ENCODE measurements around the gene PSMD8.
A peak's percentile ranks its signal among the peaks of the same experiment; 100 is the strongest.
"Not testable (repeated sequence)": the region's sequence is repeated elsewhere in the genome, so short reads cannot be mapped to it uniquely, and the experiment has no call there.

PSMD8 gene

GRCh38 chr19:38374332-38375097 is at the start of gene PSMD8:
Gene PSMD8, plus strand, starts transcription at chr19:38374571. Its CDS starts 31 bp downstream, at chr19:38374602.
- peak; percentile 98 for DNase-seq

- no peak for DNase-seq
These were observed 47.8 kb upstream of the PSMD8 start for GRCh38 chr19:38326591-38326990.

- no peak for DNase-seq
These were observed 44.7 kb upstream of the PSMD8 start for GRCh38 chr19:38329651-38330050.

GRCh38 chr19:38331728-38332127 is 42.6 kb upstream of the PSMD8 start:
- DNase-seq: no peak

- no peak for DNase-seq
These were observed 41.1 kb upstream of the PSMD8 start for GRCh38 chr19:38333245-38333644.

- peak; percentile 91 for DNase-seq
These were observed 38.3 kb upstream of the PSMD8 start for GRCh38 chr19:38335949-38336637.

GRCh38 chr19:38336638-38337359 is 37.6 kb upstream of the PSMD8 start:
- DNase-seq: peak; percentile 91

- DNase-seq: no peak
These were observed 37.1 kb upstream of the PSMD8 start for GRCh38 chr19:38337360-38337653.

GRCh38 chr19:38339011-38339410 is 35.4 kb upstream of the PSMD8 start:
- DNase-seq: not testable (repeated sequence)

GRCh38 chr19:38340927-38341326 is 33.4 kb upstream of the PSMD8 start:
- DNase-seq: no peak

GRCh38 chr19:38346837-38347236 is 27.5 kb upstream of the PSMD8 start:
- DNase-seq: no peak

GRCh38 chr19:38350883-38351282 is 23.5 kb upstream of the PSMD8 start:
- no peak for DNase-seq

- DNase-seq: no peak
These were observed 22.4 kb upstream of the PSMD8 start for GRCh38 chr19:38351865-38352395.

GRCh38 chr19:38352611-38353010 is 21.8 kb upstream of the PSMD8 start:
- DNase-seq: peak; percentile 40

GRCh38 chr19:38355728-38356725 is 18.3 kb upstream of the PSMD8 start:
- no peak for DNase-seq

- DNase-seq: no peak
These were observed 16.3 kb upstream of the PSMD8 start for GRCh38 chr19:38358071-38358470.

GRCh38 chr19:38359242-38360021 is 14.9 kb upstream of the PSMD8 start:
- no peak for DNase-seq

GRCh38 chr19:38360351-38360750 is 14.0 kb upstream of the PSMD8 start:
- no peak for DNase-seq

- DNase-seq: no peak
These were observed 13.3 kb upstream of the PSMD8 start for GRCh38 chr19:38360839-38361631.

GRCh38 chr19:38361633-38362075 is 12.7 kb upstream of the PSMD8 start:
- DNase-seq: peak; percentile 52

All from NCI-H446 treated with DMSO at 0.1 percent for 48 hours (cell line).